ENCODE data around the gene KCNA3.
A peak's percentile ranks its signal among the peaks of the same experiment; 100 is the strongest.

Gene KCNA3

DNA sequence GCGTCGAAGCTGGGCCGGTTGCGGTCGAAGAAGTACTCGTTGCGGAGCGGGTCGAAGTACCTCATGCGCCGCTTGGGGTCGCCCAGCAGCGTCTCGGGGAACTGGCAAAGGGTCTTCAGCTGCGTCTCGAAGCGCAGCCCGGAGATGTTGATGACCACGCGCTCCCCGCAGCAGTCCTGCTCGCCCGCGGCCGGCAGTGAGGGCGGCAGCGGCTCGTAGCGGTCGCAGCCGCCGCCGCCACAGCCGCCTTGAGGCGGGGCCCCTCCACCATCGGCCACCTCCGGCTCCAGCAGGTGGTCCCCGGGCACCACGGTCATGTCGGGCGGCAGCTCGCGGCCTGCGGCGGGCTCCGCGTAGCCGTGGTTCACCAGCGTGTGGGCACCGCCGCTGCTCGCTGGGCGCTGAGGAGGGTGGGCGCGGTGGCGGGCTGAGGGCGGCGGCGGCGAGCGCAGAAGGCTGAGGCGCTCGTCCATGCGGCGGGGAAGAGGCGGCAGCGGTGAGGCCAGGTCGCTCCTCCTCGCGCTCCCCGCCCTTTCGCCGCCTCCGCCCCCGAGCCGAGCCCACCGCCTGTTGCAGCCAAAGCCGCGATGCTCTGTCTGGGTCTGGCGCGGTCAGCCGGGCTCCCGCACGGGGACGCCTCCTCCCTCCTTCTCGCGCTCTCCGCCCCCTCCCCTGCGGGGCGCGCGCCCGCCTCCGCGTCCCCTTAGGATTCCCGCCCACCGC lies at the start of gene KCNA3:
TSS of gene KCNA3 (minus strand) at position 604 of the 723 bp plus-strand sequence. CDS start at position 473, 131 bp downstream.
- peak; percentile 72 for DNase-seq

DNA sequence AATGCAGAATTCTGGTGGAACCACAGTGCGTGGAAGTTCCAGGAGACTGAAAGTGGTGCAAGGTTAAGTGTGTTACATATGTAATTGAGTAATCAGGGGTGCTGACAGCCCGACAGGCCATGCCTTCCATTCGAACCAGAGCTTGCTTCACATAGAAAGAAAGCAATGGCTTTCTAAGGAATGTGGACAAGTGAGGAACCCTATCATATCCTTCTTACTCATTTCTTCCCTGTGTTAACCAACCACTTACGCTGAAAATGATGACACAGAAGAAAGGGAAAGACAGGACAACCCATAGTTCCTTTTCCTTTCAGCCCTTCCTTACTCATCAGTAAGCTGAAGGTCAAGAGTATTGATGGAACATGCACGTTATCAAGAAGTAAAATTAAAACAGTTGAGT lies 48.1 kb upstream of the KCNA3 start:
- no peak for DNase-seq

GRCh38 chr1:110719908-110720307 lies 45.2 kb upstream of the KCNA3 start:
- no peak for DNase-seq

- no peak for DNase-seq
Measured at GRCh38 chr1:110718452-110718851, 43.7 kb upstream of the KCNA3 start.

DNA sequence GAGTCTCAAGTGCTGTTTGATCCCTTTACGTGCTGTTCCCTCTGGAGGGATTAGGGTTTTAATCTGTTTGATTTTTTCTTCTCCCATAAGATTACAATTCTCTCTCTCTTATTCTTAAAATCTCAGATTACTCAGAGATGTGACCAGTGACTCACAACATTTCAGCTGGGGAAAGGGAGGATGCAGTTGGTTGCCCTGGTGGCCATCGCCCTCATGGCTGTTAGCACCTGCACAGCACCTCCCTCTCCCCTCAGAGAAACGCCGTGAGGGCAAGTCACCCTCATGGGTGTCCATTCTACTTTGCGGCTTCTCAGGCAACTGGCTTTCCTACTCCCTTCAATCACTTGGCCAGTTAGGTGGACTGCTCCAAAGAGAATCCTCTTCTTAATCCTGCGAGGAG lies 42.4 kb upstream of the KCNA3 start:
- no peak for DNase-seq

GRCh38 chr1:110714374-110714995 lies 39.7 kb upstream of the KCNA3 start:
- DNase-seq: no peak

- DNase-seq: no peak
Measured at GRCh38 chr1:110713221-110713620, 38.5 kb upstream of the KCNA3 start.

- no peak for DNase-seq
Measured at GRCh38 chr1:110710314-110710713, 35.6 kb upstream of the KCNA3 start.

DNA sequence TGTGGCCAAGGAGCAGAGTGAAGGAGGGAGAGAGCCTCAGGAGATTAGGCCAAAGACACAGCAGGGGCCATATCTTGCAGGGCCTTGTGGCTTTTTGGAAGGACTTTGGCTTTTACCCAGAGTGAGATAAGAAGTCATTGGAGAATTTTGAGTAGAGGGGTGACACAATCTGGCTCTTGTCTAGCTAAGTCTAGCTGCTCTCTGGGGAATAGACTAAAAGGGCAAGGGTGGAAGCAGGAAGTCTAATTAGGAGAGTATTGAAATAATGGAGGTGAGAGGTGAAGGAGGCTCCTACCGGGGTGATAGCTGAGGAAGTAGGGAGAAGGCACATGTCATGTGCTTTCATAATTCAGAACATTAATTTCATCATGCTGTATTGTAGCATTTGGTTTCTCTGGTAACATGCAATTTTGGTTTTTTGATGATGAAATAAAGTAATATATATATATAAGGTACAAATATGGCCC lies 34.3 kb upstream of the KCNA3 start:
- DNase-seq: no peak

GRCh38 chr1:110707232-110707631 lies 32.5 kb upstream of the KCNA3 start:
- DNase-seq: no peak

GRCh38 chr1:110706621-110707020 lies 31.9 kb upstream of the KCNA3 start:
- no peak for DNase-seq

DNA sequence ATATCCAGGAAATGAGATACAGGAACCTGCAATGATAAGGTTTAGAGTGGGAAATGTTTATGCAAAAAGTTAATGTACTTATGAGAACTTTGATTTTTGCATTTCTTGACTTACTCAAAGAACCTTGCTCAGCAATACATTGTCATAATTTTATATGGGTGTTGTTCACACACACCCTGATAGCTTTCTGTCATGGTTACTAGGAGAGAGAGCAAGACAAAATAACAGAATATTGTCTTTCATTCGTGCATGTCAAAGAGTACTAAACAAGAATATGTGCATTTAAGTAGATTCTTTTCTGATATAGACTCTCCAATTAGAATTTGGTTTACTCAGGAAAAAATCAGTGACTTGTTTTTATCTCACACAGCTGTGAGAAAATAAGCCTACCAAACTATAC lies 27.5 kb upstream of the KCNA3 start:
- DNase-seq: no peak

DNA sequence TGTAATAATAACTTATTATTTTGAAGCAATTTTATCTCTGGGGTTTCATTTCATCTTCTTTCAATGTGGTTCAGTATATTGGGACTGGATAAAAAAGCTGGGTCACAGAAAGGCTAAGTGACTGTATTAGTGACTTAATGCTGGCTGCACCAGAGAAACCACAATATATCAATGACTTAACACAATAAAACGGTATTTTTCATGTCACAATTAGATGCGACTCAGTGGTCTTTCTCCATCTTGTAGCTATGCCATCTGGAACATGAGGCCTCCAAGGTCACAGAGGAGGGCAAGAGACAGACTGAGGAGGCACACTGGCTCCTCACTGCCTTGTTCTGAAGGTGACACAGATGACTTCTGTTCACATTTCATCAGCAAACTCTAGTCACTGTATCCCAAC lies 26.0 kb upstream of the KCNA3 start:
- DNase-seq: no peak

GRCh38 chr1:110697606-110698005 lies 22.9 kb upstream of the KCNA3 start:
- DNase-seq: no peak

DNA sequence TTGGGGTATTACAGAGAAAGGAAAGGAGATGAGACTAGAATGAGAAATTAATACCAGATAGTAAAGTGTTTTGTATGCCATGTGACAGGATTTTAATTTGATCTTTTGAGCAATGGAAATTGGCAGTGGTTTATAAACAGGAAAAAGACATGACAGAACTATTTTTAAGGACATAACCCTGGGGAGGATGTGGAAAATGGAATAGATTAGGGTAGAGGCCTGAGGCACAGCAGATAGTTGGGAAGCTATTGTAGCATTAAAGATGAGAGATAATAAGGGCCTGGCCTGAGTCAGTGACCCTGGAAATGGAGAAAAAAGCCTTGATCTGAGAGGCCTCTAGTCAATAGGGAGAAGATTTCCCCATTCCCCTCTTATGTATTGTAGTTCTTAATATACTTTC lies 22.1 kb upstream of the KCNA3 start:
- no peak for DNase-seq

DNA sequence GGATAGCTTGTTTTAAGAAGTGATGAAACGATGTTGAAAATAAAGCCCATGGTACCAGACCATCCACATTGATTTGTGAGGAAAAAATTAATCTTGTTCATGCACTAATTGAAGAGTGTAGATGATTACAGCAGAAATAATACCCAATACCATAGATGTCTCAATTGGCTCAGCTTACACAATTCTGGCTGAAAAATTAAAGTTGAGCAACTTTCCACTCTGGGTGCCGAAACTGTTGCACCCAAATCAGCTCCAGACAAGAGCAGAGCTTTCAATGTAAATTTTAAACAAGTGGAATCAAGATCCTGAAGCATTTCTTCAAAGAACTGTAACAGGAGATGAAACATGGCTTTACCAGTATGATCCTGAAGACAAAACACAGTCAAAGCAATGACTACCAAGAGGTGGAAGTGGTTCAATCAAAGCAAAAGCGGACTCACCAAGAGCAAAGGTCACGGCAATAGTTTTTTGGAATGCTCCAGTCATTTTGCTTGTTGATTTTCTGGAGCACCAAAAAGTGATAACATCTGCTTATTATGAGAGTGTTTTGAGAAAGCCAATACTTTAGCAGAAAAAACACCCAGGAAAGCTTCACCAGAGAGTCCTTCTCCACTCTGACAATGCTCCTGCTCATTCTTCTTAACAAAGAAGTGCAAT lies 16.1 kb upstream of the KCNA3 start:
- DNase-seq: no peak

GRCh38 chr1:110689868-110690267 lies 15.1 kb upstream of the KCNA3 start:
- no peak for DNase-seq

- no peak for DNase-seq
Measured at GRCh38 chr1:110688514-110688913, 13.8 kb upstream of the KCNA3 start.

DNA sequence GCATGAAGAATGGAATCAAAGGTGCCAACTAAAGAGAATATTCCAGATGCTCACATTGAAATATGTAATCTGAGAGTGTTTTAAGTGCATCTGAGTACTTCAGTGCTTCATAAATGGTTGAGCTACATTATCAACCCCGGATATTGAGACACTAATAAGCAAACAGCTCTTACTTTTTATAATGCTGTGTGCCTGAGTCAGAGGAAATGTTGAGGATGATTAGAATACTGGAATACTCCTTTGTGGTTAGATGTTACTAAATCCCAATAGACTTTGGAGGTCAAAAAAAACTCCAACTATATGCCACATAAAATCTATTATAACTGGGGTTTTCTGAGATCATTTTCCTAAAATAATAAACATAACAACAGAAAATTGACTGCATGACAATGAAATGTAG lies 12.5 kb upstream of the KCNA3 start:
- DNase-seq: no peak

DNA sequence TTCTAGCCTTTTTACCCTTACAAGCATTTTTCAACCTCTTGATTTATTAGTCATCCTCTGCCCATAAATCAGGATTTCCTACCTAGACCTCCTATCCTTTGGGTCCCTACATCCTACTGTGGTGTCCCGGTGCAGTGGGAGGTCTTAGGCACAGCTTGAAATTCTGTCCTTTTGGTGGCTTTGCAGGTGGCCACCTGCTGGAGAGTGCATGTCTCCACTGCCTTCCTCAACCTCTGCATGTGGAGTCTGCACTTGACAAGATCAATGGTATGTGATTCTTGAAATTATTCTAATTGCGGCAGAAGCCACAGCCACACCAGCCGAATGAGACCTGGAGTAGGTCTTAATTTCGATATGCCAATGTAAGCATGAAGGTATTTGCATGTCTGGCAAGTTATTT lies 11.4 kb upstream of the KCNA3 start:
- DNase-seq: peak; percentile 22

DNA sequence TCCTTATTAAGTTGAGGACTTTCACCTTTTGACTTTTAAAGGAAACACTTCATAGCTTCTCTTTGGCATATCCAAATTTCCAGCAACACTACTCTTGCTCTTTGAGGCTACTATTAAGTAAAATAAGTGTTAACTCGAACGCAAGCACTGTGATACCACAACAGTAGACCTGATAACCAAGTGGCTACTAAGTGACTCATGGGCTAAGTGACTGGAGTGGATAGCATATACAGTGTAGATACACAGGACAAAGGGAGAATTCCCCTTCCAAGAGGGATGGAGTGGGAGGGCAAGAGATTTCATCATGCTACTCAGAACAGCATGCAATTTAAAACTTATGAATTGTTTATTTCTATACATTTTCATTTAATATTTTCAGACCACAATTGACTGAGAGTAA lies 9.8 kb upstream of the KCNA3 start:
- DNase-seq: no peak

- no peak for DNase-seq
Measured at GRCh38 chr1:110682898-110683297, 8.2 kb upstream of the KCNA3 start.

- no peak for DNase-seq
Measured at GRCh38 chr1:110680036-110680735, 5.4 kb upstream of the KCNA3 start.

- DNase-seq: no peak
Measured at GRCh38 chr1:110677526-110677925, 2.8 kb upstream of the KCNA3 start.
